HCT116 (cell line): ENCODE measurements around the gene OPCML. TPM values are rescaled to one million over a fixed set of nuclear protein-coding genes. Genes with fewer than 3 reads are reported as not detected.

Experiments used
- ATAC-seq: fragments of 200-7000 bp; cut with Tn5 transposase; 2 replicates; pipeline ENCODE4 v1.9.1; 2020; ENCODE audit warnings: mild to moderate bottlenecking, moderate library complexity
- BruUV-seq: library from RNA; stranded (reverse); fragments of 400-500 nt; replicated peaks from 2 replicates; lab custom pipeline; 2021; lab: Mats Ljungman, UMichigan
- CTCF ChIA-PET: fragments of 300-600 bp; sonication (Branson Sonifier 250); formaldehyde crosslinking; loops from one replicate; lab custom pipeline; 2021; ENCODE audit warnings: antibody characterized with exemption; lab: Charles Lee
- POLR2A ChIA-PET: fragments of 300-600, 350-600 bp; sonication (Branson Sonifier 250); formaldehyde crosslinking; loops from one replicate; lab custom pipeline; 2021; ENCODE audit warnings: antibody characterized with exemption; lab: Charles Lee
- RAD21 ChIA-PET, 2 experiments: fragments of 300-600 bp; sonication (Branson Sonifier 250); formaldehyde crosslinking; loops; one replicate each; lab custom pipeline; 2023; ENCODE audit warnings: low total read pairs in 2 of 2; ENCODE audit not compliant: uncharacterized antibody in 2 of 2, unreplicated experiment in 2 of 2, low non-redundant PET in 1 of 2; lab: Charles Lee
- DNase-seq: peaks from one replicate; pipeline ENCODE4 v3.0.0-alpha.2; 2010; ENCODE audit warnings: low read depth, low spot score
- H2AFZ ChIP-seq: fragments of 200-600 bp; shearing (Covaris generic), sonication (generic); 2 replicates; pipeline ENCODE4 v1.6.1; 2017; ENCODE audit warnings: low read depth, mixed run types, mixed read lengths, antibody characterized with exemption, low read length; ENCODE audit not compliant: poor library complexity, severe bottlenecking
- H3K27ac ChIP-seq: 2 replicates; pipeline ENCODE4 v1.5.1; 2012; ENCODE audit warnings: low read depth, low read length
- H3K27me3 ChIP-seq: fragments of 200-600 bp; sonication (generic); 2 replicates; pipeline ENCODE4 v1.6.1; 2016; ENCODE audit warnings: mixed run types, low read length, mixed read lengths; ENCODE audit not compliant: insufficient read depth
- H3K36me3 ChIP-seq, 2 experiments: fragments of 200-500 bp in 1 of 2; fragments of 200-600 bp in 1 of 2; sonication (Bioruptor generic) in 1 of 2; sonication (generic) in 1 of 2; 2 replicates each; pipeline versions ENCODE4 v1.5.1 to v1.6.1; 2014 to 2016; ENCODE audit warnings: low read length in 2 of 2, inconsistent platforms in 1 of 2, mixed read lengths in 1 of 2, mixed run types in 1 of 2; ENCODE audit not compliant: insufficient read depth in 2 of 2, control insufficient read depth in 1 of 2
- H3K4me1 ChIP-seq, 2 experiments: fragments of 200-600 bp in 1 of 2; sonication (generic) in 1 of 2; 2 replicates each; pipeline versions ENCODE4 v1.5.1 to v1.6.1; 2012 to 2017; ENCODE audit warnings: low read length in 2 of 2, inconsistent platforms in 1 of 2, mild to moderate bottlenecking in 1 of 2, mixed read lengths in 1 of 2, mixed run types in 1 of 2, moderate library complexity in 1 of 2; ENCODE audit not compliant: insufficient read depth in 2 of 2, control insufficient read depth in 1 of 2
- H3K4me2 ChIP-seq: fragments of 200-600 bp; sonication (generic); 2 replicates; pipeline ENCODE4 v1.6.1; 2017; ENCODE audit warnings: mixed run types, low read length, mixed read lengths
- H3K4me3 ChIP-seq, 2 experiments: fragments of 200-600 bp in 1 of 2; sonication (generic) in 1 of 2; replicated peaks in 1 of 2; 2 replicates each; pipeline ENCODE4 v1.5.1; 2011 to 2016; ENCODE audit warnings: low read length in 2 of 2, control low read depth in 1 of 2, low read depth in 1 of 2, mild to moderate bottlenecking in 1 of 2, mixed read lengths in 1 of 2, mixed run types in 1 of 2
- H3K79me2 ChIP-seq: fragments of 200-600 bp; sonication (generic); 2 replicates; pipeline ENCODE4 v1.6.1; 2017; ENCODE audit warnings: mild to moderate bottlenecking, mixed run types, low read length, moderate library complexity, mixed read lengths; ENCODE audit not compliant: insufficient read depth
- H3K9ac ChIP-seq: fragments of 200-600 bp; sonication (generic); 2 replicates; pipeline ENCODE4 v1.6.1; 2016; ENCODE audit warnings: low read length, mixed read lengths
- H3K9me2 ChIP-seq: fragments of 200-600 bp; sonication (generic), shearing (Covaris generic); 2 replicates; pipeline ENCODE4 v1.6.1; 2017; ENCODE audit warnings: mixed run types, mild to moderate bottlenecking, moderate library complexity; ENCODE audit not compliant: insufficient read depth
- H3K9me3 ChIP-seq, 2 experiments: fragments of 200-500 bp in 1 of 2; fragments of 200-600 bp in 1 of 2; sonication (Bioruptor generic) in 1 of 2; sonication (generic) in 1 of 2; 2 replicates each; pipeline ENCODE4 v1.6.1; 2014 to 2017; ENCODE audit warnings: low read length in 2 of 2, mixed read lengths in 2 of 2, inconsistent platforms in 1 of 2, low read depth in 1 of 2, mild to moderate bottlenecking in 1 of 2, mixed run types in 1 of 2, moderate library complexity in 1 of 2; ENCODE audit not compliant: control insufficient read depth in 1 of 2, insufficient read depth in 1 of 2
- H4K20me1 ChIP-seq: fragments of 200-600 bp; sonication (generic), shearing (Covaris generic); 2 replicates; pipeline ENCODE4 v1.6.1; 2017; ENCODE audit warnings: mixed run types, mild to moderate bottlenecking, moderate library complexity; ENCODE audit not compliant: insufficient read depth
- ATF3 ChIP-seq: IDR thresholded peaks from 2 replicates; pipeline ENCODE4 v1.6.1; 2012
- EGR1 ChIP-seq: IDR thresholded peaks from 2 replicates; pipeline ENCODE4 v1.6.1; 2012; ENCODE audit warnings: low read depth
- ELF1 ChIP-seq: IDR thresholded peaks from 2 replicates; pipeline ENCODE4 v1.6.1; 2012; ENCODE audit warnings: low read depth, borderline replicate concordance
- EZH2phosphoT487 ChIP-seq: fragments of 200-600 bp; IDR thresholded peaks from 2 replicates; pipeline ENCODE4 v1.6.1; 2018; ENCODE audit warnings: antibody characterized with exemption, borderline replicate concordance
- FOSL1 ChIP-seq: IDR thresholded peaks from 2 replicates; pipeline ENCODE4 v1.6.1; 2012; ENCODE audit warnings: low read depth
- REST ChIP-seq: IDR thresholded peaks from 2 replicates; pipeline ENCODE4 v1.6.1; 2012; ENCODE audit warnings: low read depth
- SIN3A ChIP-seq: IDR thresholded peaks from 2 replicates; pipeline ENCODE4 v1.6.1; 2012; ENCODE audit warnings: low read depth
- SP1 ChIP-seq: IDR thresholded peaks from 2 replicates; pipeline ENCODE4 v1.6.1; 2012; ENCODE audit warnings: low read depth
- YY1 ChIP-seq: IDR thresholded peaks from 2 replicates; pipeline ENCODE4 v1.6.1; 2011; ENCODE audit warnings: low read length, low read depth, moderate library complexity, mild to moderate bottlenecking; ENCODE audit not compliant: insufficient replicate concordance; ENCODE audit errors: extremely low read depth
- ZBTB33 ChIP-seq: IDR thresholded peaks from 2 replicates; pipeline ENCODE4 v1.6.1; 2011; ENCODE audit warnings: mild to moderate bottlenecking, low read length, moderate library complexity; ENCODE audit not compliant: insufficient replicate concordance; ENCODE audit errors: extremely low read depth
- ZNF274 ChIP-seq: fragments of 200-500 bp; sonication (Bioruptor generic); IDR thresholded peaks from 2 replicates; pipeline ENCODE4 v1.6.1; 2014; ENCODE audit warnings: mild to moderate bottlenecking, low read depth, low read length, inconsistent platforms
- intact Hi-C: fragments of 100-400 bp; cut with micrococcal nuclease; formaldehyde crosslinking; loops from 2 replicates; pipeline ENCODE4 v1.10.0; 2022
- total RNA-seq: library from RNA; stranded (reverse); gene quantifications from one replicate; pipeline ENCODE4 v1.2.1, GENCODE V29; 2021; ENCODE audit not compliant: unreplicated experiment

The OPCML gene
- total RNA-seq, 1 experiment from 2014 or later, result not detected

- no TSS peak for BruUV-seq
- H4K20me1 ChIP-seq, result no peaks in the 10 kb centered on the region
- no peak for TF ChIP-seq ZNF274
- TF ChIP-seq YY1, result no peak
- no peak for TF ChIP-seq EZH2phosphoT487
- no peak for TF ChIP-seq ATF3
- TF ChIP-seq ELF1, result no peak
- no peak for TF ChIP-seq REST
- TF ChIP-seq ZBTB33, result no peak
- TF ChIP-seq FOSL1, result no peak
- no peak for TF ChIP-seq SIN3A
- no peak for TF ChIP-seq SP1
- TF ChIP-seq EGR1, result no peak
- H3K9ac ChIP-seq, result no peak overlapping the region
- H3K79me2 ChIP-seq, result no peaks in the 10 kb centered on the region
- POLR2A ChIA-PET, result no interaction called here
- H3K9me3 ChIP-seq, result peaks cover 14 to 43% of the 10 kb centered on the region in 2 experiments; a peak in 2 of 4 replicates
- CTCF ChIA-PET, result no interaction called here
- RAD21 ChIA-PET, result no interaction called here
- ATAC-seq (no peak), DNase-seq (no peak)
- no peak overlapping the region for H3K27ac ChIP-seq
- H3K4me3 ChIP-seq, result no peak overlapping the region
- H3K36me3 ChIP-seq, result no peaks in the 10 kb centered on the region
- intact Hi-C loops, result no loop called here
- H2AFZ ChIP-seq, result no peak overlapping the region
- H3K4me1 ChIP-seq, result no peaks in the 10 kb centered on the region
- H3K27me3 ChIP-seq, result no peaks in the 10 kb centered on the region
- no peaks in the 10 kb centered on the region for H3K9me2 ChIP-seq
- H3K4me2 ChIP-seq, result no peak overlapping the region
Observed at GRCh38 chr11:132463295-132464002, 1068.9 kb downstream of the OPCML start.
